Amniotic epithelial cell (primary cell): ENCODE data around the gene WNK3.
A peak's percentile ranks its signal among the peaks of the same experiment; 100 is the strongest.
"Not testable (repeated sequence)": the region's sequence is repeated elsewhere in the genome, so short reads cannot be mapped to it uniquely, and the experiment has no call there.

Source experiments
- DNase-seq: peaks from one replicate; pipeline ENCODE4 v3.0.0-alpha.2; 2010; ENCODE audit warnings: low read depth

The WNK3 gene

DNA sequence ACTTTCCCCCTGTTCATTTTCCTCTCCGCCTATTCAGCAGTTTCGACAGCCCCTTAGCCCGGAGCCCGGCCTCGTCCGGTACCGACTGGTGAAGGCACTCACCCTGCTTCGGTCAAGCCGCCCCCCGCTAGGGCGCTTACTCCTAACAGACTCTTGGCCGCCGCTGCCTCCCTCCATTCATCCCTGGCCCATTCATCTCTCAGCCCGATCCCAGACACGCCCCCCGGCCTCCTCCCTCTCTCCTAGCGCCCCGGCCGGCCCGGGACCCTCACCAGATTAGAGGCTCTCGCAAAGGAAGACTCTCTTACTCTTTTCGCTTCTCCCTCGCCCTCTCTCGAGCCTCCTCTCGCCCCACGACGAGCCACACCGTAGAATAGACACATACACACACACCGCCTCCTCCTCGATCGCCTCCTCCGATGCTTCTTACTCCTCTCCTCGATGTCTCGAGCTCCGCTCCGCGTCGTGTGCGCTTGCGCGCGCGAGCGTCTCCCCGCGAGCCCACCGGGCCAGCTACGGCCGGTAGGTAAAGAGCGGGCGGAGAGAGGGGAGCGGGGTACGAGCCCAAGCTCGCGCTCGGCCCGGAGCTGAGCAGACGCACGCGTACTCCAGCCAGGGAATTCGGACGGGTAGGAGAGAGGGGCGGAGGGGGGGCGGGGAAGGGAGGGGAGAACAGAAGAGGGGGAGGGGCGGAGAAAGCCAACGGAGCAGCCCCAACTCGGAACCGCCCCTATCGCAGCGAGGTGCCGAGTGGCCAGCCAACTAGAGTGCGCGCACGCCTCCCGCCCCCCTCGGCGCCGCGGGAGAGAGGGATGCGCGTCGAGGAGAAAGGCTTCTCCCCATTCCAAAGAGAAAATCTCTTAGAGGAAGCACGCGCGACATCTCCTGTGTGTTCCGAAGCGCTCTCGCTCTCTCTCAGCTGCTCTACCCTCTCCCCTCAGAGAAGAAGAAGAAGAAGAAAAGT is at the start of gene WNK3:
Gene WNK3, minus strand, starts transcription at position 633 of the 964 bp plus-strand sequence.
- DNase-seq = peak; percentile 70

DNA sequence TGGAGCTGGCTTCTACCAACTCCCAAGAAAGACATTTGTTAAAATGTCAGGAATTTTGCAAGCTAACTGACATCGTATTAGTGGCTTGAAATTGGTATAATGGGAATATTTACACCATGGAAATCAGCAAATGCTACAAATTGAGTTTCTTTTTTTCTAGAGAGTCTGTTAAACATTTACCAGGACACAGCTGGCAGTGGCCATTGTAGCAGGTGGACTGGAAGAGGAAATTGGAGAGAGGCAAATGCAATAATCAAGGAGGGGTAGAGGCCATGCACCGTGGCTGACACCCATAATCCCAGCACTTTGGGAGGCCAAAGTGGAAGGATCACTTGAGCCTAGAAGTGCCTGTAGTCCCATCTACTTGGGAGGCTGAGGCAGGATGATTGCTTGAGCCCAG is 49.4 kb upstream of the WNK3 start:
- no peak for DNase-seq

GRCh38 chrX:54397113-54397512 is 39.3 kb upstream of the WNK3 start:
- peak; percentile 24 for DNase-seq

DNA sequence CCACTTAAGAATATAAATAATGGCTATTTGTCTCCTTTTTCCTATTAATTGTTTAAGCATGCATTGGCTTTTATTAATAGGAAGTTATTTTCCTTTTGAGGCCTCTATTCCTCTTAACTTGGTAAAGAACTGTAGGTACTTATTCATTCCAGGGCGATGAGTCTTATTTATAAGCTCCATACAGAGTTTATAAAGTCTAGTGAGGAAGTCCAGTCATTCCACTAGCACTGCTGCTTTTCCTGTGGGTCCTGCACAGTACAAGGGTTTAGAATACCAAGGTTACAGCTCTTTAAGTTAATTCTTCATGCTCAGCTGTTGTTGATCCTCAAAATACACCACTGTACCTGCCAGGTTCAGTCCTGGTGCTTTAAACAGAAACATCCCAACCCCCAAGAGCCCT is 28.5 kb upstream of the WNK3 start:
- DNase-seq = peak; percentile 7

GRCh38 chrX:54384661-54385060 is 26.8 kb upstream of the WNK3 start:
- DNase-seq = peak; percentile 2

DNA sequence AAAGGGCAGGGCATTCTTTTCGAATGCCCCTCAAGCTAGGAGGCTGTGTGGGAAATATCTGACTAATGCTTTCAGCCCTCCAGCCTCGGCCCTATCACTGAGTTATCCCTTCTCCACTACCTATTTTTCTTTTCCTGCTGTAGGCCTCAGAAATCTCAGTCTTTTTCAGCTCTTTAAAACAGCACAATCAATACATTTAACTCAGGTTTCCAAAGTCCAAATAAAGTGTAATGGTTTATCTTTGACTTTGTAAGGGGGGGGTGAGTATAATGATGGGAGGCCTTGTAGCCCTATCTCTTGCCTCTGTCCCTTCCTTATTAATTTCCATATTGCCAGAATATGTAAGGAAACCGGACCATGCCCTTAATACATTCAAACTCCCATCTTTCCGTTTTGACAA is 1.6 kb upstream of the WNK3 start:
- peak; percentile 2 for DNase-seq

- DNase-seq = peak; percentile 71
These were observed 772 bp upstream of the WNK3 start for GRCh38 chrX:54358424-54359211.

GRCh38 chrX:54352677-54353076 is 5.2 kb downstream of the WNK3 start:
- no peak for DNase-seq

- DNase-seq = not testable (repeated sequence)
These were observed 20.5 kb downstream of the WNK3 start for GRCh38 chrX:54337383-54337782.

DNA sequence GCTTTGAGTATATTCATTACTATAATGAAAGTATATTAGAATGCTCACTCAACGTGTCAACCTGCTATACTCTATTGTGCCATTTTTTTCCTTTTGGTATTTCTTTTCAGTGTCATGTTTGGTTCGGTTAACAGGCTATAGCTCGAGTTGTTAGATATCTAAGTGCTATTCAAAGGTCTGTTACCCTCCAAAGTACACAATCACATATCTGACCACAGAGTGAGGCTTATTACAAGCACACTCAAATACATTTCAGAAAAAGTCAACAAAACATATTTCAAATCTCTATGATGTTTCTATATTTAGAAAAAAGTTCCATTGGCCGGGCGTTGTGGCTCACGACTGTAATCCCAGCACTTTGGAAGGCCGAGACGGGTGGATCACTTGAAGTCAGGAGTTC is 32.8 kb downstream of the WNK3 start:
- DNase-seq = no peak

GRCh38 chrX:54320067-54320466 is 37.8 kb downstream of the WNK3 start:
- DNase-seq = no peak

DNA sequence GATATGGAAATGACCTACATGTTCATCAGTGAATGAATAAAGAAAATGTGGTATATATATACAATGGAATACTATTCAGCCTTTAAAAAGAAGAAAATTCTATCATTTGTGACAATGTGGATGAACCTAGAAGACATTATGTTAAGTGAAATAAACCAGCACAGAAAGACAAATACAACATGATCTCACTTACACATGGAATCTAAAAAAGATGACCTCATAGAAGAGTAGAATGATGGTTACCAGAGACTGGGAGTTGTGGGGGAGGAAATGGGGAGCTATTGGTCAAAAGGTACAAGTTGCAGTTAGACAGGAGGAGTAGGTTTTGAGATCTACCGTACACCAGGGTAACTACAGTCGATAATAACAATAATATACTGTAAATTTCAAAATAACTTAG is 51.5 kb downstream of the WNK3 start:
- no peak for DNase-seq

DNA sequence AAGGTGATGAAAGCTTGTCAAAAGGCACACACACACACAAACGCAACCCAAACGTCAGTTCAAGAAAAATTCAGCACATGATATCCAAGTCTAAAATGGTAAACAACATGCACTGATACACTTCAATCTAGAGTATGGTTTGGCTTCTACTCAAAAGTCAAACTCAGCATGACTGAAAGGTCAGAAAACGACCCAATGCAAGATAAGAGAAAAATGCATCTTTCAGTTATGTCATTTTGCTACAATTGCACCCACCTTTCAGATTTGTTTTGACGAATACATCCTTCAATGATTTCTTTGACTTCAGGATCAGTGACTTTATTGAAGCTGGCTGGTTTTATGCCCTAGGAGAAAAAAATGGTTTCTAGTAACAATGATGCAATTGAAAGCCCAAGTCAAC is 56.3 kb downstream of the WNK3 start:
- peak; percentile 9 for DNase-seq

GRCh38 chrX:54294306-54294705 is 63.5 kb downstream of the WNK3 start:
- no peak for DNase-seq

DNA sequence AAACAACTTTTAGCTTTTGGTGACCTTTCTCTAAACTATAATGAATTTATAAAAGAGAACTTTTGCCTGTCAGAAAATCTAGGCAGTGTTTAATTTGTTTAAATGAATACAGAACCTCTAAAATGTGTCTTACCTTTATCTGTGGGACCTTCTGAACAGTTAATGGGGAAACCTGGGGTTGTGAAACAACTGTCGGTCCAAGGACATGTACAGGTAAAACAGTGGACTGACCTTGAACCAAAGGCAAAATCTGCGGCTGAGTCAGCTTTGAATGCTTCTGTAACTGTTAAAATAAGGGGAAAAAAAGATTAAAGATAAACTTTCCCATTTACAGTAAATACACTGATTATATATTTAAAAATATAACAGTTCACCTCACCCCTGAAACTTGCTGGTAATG is 65.1 kb downstream of the WNK3 start:
- no peak for DNase-seq

GRCh38 chrX:54291758-54292157 is 66.1 kb downstream of the WNK3 start:
- no peak for DNase-seq

DNA sequence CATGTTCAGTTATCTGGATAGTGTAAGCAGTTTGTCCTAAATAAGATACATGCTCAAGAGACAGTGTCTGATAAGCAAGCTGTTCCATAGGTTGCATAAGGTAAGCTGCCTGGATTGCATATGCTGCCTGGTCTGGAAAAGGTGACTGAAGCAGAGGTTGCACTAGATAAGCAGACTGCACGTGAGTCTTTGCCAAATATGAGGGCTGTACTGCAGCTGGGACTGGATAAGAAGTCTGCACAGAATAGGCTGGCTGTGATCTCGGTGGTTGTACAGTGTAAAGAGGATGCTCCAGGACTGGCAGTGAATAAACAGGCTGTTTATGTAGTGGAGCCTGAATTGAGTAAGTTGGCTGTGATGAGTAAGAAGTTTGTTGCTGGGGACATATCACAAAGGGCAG is 68.9 kb downstream of the WNK3 start:
- no peak for DNase-seq

DNA sequence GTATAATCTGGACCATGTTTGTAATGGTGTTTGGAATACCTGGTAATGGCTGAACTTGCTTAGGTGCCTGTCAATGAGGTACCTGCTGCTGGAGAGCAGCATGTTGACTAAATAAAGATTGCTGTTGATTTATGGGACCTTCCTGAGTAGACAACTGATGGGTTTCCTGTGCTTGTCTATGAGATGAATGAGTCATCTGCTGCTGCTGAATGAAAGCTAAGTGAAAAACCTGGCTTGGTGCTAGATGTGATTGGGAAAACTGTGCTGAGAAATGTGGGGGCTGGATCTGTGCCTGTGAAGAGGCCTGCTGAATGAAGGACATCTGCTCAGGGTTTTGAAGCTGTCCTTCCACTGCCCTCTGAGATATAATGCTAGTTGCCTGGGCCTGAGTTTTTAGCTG is 69.6 kb downstream of the WNK3 start:
- peak; percentile 7 for DNase-seq

GRCh38 chrX:54281676-54282075 is 76.2 kb downstream of the WNK3 start:
- no peak for DNase-seq

DNA sequence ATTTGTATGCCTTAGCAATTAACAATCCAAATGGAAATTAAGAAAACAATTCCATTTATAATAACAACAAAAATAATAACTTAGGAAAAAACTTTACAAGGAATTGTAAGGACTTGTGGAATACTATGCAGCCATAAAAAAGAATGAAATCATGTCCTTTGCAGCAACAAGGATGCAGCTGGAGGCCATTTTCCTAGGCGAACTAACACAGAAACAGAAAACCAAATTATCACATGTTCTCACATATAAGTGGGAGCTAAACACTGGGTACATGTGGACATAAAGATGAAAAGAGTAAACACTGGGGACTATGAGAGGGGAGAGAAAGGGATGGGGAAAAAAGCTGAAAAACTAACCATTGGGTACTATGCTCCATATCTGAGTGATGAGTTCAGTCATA is 77.4 kb downstream of the WNK3 start:
- DNase-seq = no peak

GRCh38 chrX:54271664-54272063 is 86.2 kb downstream of the WNK3 start:
- no peak for DNase-seq

DNA sequence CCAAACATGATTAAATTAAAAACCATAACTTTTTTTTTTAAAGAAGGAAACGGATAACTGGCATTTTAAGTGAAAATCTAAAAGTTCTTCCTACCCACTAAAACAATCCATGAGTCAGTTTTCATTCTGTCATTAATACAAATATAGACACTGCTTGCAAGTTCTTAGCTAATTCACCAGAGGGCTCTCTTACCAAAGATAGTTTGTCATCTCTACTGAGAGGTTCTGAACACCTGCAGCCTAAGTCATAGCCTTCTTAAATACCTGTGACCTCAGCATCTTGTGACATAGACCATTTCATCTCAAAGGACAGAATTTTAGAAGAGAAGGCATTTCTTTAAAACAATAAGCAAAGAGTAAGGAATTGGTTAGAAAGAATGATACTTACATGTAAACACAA is 109.5 kb downstream of the WNK3 start:
- peak; percentile 54 for DNase-seq

DNA sequence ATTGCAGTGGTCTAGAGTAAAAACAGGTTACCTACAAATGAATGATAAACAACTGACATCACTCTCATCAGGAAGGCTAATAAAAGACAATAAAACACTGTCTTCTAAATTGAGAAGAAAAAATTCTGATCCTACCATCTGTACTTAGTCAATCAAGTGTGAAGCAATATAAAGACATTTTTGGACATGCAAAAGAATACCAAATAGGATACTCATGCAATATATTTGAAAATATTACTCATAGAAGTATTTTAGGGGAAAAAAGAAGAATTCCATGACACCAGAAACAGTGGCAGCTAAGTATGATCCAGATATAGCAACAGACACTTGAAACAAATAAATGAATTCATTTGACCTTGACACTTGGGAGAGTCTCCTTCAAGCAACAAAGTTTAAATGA is 111.0 kb downstream of the WNK3 start:
- no peak for DNase-seq
